ELR (cell line): Measurements from ENCODE around the gene PPP2R3B.
"Not testable (repeated sequence)": the region's sequence is repeated elsewhere in the genome, so short reads cannot be mapped to it uniquely, and the experiment has no call there.

Source experiments
- DNase-seq: peaks from one replicate; pipeline ENCODE4 v3.0.0-alpha.2; 2015; ENCODE audit warnings: low read depth

The PPP2R3B gene

GRCh38 chrX:402857-403256 is 16.1 kb upstream of the PPP2R3B start:
- no peak for DNase-seq

GRCh38 chrX:400258-400657 is 13.6 kb upstream of the PPP2R3B start:
- no peak for DNase-seq

GRCh38 chrX:397575-397974 is 10.9 kb upstream of the PPP2R3B start:
- DNase-seq = peak; percentile 39

GRCh38 chrX:394830-395229 is 8.1 kb upstream of the PPP2R3B start:
- DNase-seq = no peak

- DNase-seq = no peak
These were observed 5.8 kb upstream of the PPP2R3B start for GRCh38 chrX:392575-392846.

- no peak for DNase-seq
These were observed 5.2 kb upstream of the PPP2R3B start for GRCh38 chrX:391717-392574.

- no peak for DNase-seq
These were observed 3.8 kb upstream of the PPP2R3B start for GRCh38 chrX:390459-390858.

GRCh38 chrX:389021-389441 is 2.3 kb upstream of the PPP2R3B start:
- no peak for DNase-seq

- DNase-seq = no peak
These were observed 1.0 kb upstream of the PPP2R3B start for GRCh38 chrX:387729-388128.

- DNase-seq = peak; percentile 23
These were observed 404 bp downstream of the PPP2R3B start for GRCh38 chrX:386239-386767.

GRCh38 chrX:385736-386135 is 971 bp downstream of the PPP2R3B start:
- DNase-seq = not testable (repeated sequence)

- no peak for DNase-seq
These were observed 1.8 kb downstream of the PPP2R3B start for GRCh38 chrX:384861-385260.

- DNase-seq = no peak
These were observed 8.3 kb downstream of the PPP2R3B start for GRCh38 chrX:378443-378842.

GRCh38 chrX:376206-376605 is 10.5 kb downstream of the PPP2R3B start:
- not testable (repeated sequence) for DNase-seq

- DNase-seq = no peak
These were observed 11.3 kb downstream of the PPP2R3B start for GRCh38 chrX:375181-376036.

GRCh38 chrX:374596-374995 is 12.1 kb downstream of the PPP2R3B start:
- peak; percentile 27 for DNase-seq

- DNase-seq = peak; percentile 54
These were observed 12.9 kb downstream of the PPP2R3B start for GRCh38 chrX:373641-374471.

GRCh38 chrX:372856-373640 is 13.7 kb downstream of the PPP2R3B start:
- no peak for DNase-seq

GRCh38 chrX:371907-372306 is 14.8 kb downstream of the PPP2R3B start:
- no peak for DNase-seq

- no peak for DNase-seq
These were observed 15.6 kb downstream of the PPP2R3B start for GRCh38 chrX:370963-371745.
